Suprapubic skin (tissue), 4 donors: ENCODE data around the gene ADAMTS15. TPM values are rescaled to one million over a fixed set of nuclear protein-coding genes. Genes with fewer than 3 reads are reported as not detected.

Experiments used
- DNase-seq, 2 donors: peaks; one replicate each; pipeline ENCODE4 v3.0.0-alpha.2; 2019; ENCODE audit warnings: low spot score in 2 of 2
- H3K27ac ChIP-seq: fragments of 200-600 bp; sonication (generic); one replicate; pipeline ENCODE4 v1.5.1; 2019
- H3K27me3 ChIP-seq: fragments of 200-600 bp; sonication (generic); one replicate; pipeline ENCODE4 v1.5.1; 2019
- H3K36me3 ChIP-seq: fragments of 200-600 bp; sonication (generic); one replicate; pipeline ENCODE4 v1.5.1; 2019
- H3K4me1 ChIP-seq: fragments of 200-600 bp; sonication (generic); one replicate; pipeline ENCODE4 v1.5.1; 2019
- H3K4me3 ChIP-seq: fragments of 200-600 bp; sonication (generic); one replicate; pipeline ENCODE4 v1.5.1; 2019; ENCODE audit warnings: mild to moderate bottlenecking
- H3K9me3 ChIP-seq: fragments of 200-600 bp; sonication (generic); one replicate; pipeline ENCODE4 v1.5.1; 2019
- EP300 ChIP-seq: sonication (generic); formaldehyde crosslinking; IDR thresholded peaks from one replicate; pipeline ENCODE4 v1.6.1; 2017; ENCODE audit warnings: antibody characterized with exemption
- POLR2A ChIP-seq, 2 donors: fragments of 450-650 bp; IDR thresholded peaks; one replicate each; pipeline ENCODE4 v1.6.1; 2017; ENCODE audit warnings: antibody characterized with exemption in 2 of 2, mild to moderate bottlenecking in 2 of 2, moderate library complexity in 2 of 2
- POLR2AphosphoS5 ChIP-seq, 3 donors: sonication (generic); formaldehyde crosslinking; IDR thresholded peaks; one replicate each; pipeline ENCODE4 v1.6.1; 2017; ENCODE audit warnings: antibody characterized with exemption in 3 of 3
- WGBS: methylation state at CpG from one replicate; pipeline ENCODE4 v1.1.5; 2018; 5-methylcytosine and 5-hydroxymethylcytosine counted together
- total RNA-seq, 4 donors: library from RNA; depleted of rRNA; stranded (reverse); fragments of >200 nt; gene quantifications; one replicate each; pipeline ENCODE4 v1.1.0, GENCODE V29; 2016
- TF ChIP-seq, protein P1 (sequence below), 2 donors: fragments of 200-600 bp in 1 of 2; fragments of 450-650 bp in 1 of 2; sonication (generic) in 1 of 2; IDR thresholded peaks; one replicate each; pipeline ENCODE4 v1.5.1; 2016 to 2019; ENCODE audit warnings: antibody characterized with exemption in 2 of 2, mild to moderate bottlenecking in 1 of 2, moderate library complexity in 1 of 2

Gene ADAMTS15
- total RNA-seq, 4 donors from 2014 or later, result 3.8 to 7.2 (median 5.7) TPM

DNA sequence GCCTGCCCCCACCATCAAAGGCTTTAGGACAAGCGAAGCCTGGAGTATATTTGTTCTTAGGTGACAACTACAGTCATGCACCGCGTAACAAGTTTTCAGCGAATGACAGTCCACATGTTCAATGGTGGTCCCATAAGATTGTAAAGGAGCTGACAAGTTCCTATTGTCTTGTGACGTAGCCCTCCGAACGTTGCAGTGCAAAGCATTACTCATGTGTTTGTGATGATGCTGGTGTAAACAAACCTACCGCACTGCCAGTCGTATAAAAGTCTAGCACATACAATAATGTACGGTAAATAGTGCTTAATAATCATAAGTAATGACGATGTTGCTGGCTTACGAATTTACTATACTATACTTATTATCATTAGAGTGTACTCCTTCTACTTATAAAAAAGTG lies 41.3 kb downstream of the ADAMTS15 start:
- no peak overlapping the region for H3K4me3 ChIP-seq
- WGBS, result 94% methylated on average over 12 of the region's 12 CpGs
- H3K36me3 ChIP-seq, result no peaks in the 10 kb centered on the region
- H3K4me1 ChIP-seq, result no peaks in the 10 kb centered on the region
- TF ChIP-seq POLR2A (IDR thresholded peaks at IDR 0.05) (no peak), EP300 (no peak), POLR2AphosphoS5 (IDR thresholded peaks at IDR 0.05) (no peak)
- TF ChIP-seq, protein P1, sequence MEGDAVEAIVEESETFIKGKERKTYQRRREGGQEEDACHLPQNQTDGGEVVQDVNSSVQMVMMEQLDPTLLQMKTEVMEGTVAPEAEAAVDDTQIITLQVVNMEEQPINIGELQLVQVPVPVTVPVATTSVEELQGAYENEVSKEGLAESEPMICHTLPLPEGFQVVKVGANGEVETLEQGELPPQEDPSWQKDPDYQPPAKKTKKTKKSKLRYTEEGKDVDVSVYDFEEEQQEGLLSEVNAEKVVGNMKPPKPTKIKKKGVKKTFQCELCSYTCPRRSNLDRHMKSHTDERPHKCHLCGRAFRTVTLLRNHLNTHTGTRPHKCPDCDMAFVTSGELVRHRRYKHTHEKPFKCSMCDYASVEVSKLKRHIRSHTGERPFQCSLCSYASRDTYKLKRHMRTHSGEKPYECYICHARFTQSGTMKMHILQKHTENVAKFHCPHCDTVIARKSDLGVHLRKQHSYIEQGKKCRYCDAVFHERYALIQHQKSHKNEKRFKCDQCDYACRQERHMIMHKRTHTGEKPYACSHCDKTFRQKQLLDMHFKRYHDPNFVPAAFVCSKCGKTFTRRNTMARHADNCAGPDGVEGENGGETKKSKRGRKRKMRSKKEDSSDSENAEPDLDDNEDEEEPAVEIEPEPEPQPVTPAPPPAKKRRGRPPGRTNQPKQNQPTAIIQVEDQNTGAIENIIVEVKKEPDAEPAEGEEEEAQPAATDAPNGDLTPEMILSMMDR (IDR thresholded peaks at IDR 0.05), result no peak
- no peaks in the 10 kb centered on the region for H3K27me3 ChIP-seq
- H3K27ac ChIP-seq, result no peak overlapping the region
- H3K9me3 ChIP-seq, result no peaks in the 10 kb centered on the region
- no peak for DNase-seq

DNA sequence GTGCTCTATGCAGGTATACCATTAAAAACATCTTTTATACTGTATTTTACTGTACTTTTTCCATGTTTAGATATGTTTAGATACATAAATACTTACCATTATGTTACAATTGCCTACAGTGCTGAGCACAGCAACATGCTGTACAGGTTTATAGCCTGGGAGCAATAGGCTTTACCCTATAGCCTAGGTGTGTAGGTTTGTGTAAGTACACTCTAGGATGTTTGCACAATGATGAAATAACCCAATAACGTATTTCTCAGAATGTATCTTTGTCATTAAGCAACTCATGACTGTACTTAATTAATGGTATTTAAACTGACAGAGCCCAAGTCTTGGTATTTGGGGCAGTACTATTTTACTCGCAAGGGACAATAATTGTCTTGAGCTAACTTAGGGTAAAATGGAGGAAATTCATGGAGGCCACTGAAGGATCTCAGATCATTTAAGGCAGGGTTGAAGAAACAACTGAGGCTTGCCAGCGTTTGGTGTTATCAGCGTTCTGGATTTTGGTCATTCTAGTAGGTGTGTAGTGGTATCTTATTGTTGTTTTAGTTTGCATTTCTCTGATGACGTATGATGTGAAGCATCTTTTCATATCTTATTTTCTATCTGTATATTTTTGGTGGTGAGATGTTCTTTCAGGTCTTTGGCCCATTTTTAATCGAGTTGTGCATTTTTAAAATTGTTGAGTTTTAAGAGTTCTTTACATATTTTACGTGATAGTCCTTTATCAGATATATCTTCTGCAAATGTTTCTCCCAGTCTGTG lies 42.4 kb downstream of the ADAMTS15 start:
- H3K36me3 ChIP-seq, result no peaks in the 10 kb centered on the region
- 88% methylated on average over 7 of the region's 7 CpGs for WGBS
- TF ChIP-seq POLR2A (IDR thresholded peaks at IDR 0.05) (no peak), EP300 (no peak)
- H3K27ac ChIP-seq, result no peak overlapping the region
- no peak overlapping the region for H3K4me3 ChIP-seq
- H3K27me3 ChIP-seq, result no peaks in the 10 kb centered on the region
- no peak for DNase-seq
- H3K4me1 ChIP-seq, result no peaks in the 10 kb centered on the region
- no peaks in the 10 kb centered on the region for H3K9me3 ChIP-seq

DNA sequence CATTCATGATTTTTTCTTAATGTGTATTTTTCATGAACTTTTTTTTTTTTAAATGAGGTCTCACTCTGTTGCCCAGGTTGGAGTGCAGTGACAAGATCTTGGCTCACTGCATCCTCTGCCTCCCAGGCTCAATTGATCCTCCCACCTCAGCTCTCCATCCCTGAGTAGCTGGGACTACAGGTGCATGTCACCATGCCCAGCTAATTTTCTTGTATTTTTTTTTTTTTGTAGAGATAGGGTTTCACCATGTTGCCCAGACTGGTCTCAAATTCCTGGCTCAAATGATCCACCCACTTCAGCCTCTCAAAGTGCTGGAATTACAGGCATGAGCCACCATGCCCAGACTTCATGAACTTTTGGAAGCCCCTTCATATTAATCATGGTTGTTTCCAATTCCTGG lies 49.7 kb downstream of the ADAMTS15 start:
- no peaks in the 10 kb centered on the region for H3K36me3 ChIP-seq
- H3K4me3 ChIP-seq, result no peak overlapping the region
- DNase-seq, result no peak
- no peak overlapping the region for H3K27ac ChIP-seq
- H3K4me1 ChIP-seq, result no peaks in the 10 kb centered on the region
- no peaks in the 10 kb centered on the region for H3K27me3 ChIP-seq
- TF ChIP-seq EP300, result no peak
- TF ChIP-seq POLR2A (IDR thresholded peaks at IDR 0.05), result no peak
- TF ChIP-seq, protein P1 (IDR thresholded peaks at IDR 0.05), result no peak
- no peak for TF ChIP-seq POLR2AphosphoS5 (IDR thresholded peaks at IDR 0.05)
- H3K9me3 ChIP-seq, result no peaks in the 10 kb centered on the region

DNA sequence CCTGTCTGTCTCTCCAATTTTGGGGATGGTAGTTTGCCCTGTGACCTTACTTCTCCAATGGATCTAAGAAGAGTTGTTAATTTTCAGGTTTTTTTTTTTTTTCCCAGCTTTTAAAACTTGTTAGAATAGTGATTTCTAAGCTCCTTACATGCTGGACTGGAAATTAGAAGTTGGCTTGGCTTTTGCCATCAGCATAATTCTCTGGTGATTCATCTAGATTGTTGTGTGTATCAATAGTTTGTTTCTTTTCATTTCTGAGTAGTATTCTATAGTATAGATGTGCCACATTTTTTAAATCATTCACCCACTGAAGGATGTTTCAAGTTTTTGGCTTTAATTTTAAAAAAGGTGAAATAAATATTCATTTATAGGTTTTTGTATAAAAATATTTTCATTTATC lies 51.4 kb downstream of the ADAMTS15 start:
- TF ChIP-seq POLR2AphosphoS5 (IDR thresholded peaks at IDR 0.05), result no peak
- TF ChIP-seq, protein P1 (IDR thresholded peaks at IDR 0.05), result no peak
- no peak for TF ChIP-seq EP300
- TF ChIP-seq POLR2A (IDR thresholded peaks at IDR 0.05), result no peak
- Histone ChIP-seq H3K27ac (no peak overlapping the region), H3K4me3 (no peak overlapping the region)

DNA sequence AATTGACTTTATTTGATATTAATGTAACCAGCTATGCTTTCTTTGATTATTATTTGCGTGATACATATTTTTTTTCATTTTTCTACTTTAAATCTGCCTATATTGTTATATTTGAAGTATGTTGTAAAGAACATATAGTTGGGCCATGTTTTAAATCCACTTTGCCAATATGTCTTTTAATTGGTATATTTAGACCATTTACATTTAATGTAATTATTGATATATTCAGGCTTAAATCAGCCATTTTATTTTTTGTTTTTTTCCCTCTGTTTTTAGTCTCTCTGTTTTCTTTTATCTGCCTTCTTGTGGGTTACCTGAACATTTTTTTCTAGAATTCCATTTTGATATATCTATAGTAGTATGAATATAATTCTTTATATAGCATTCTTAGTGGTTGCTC lies 55.9 kb downstream of the ADAMTS15 start:
- no peaks in the 10 kb centered on the region for H3K27me3 ChIP-seq
- no peaks in the 10 kb centered on the region for H3K4me1 ChIP-seq
- DNase-seq, result no peak
- no peaks in the 10 kb centered on the region for H3K9me3 ChIP-seq
- H3K36me3 ChIP-seq, result no peaks in the 10 kb centered on the region
- TF ChIP-seq POLR2A (IDR thresholded peaks at IDR 0.05) (no peak), POLR2AphosphoS5 (IDR thresholded peaks at IDR 0.05) (no peak), EP300 (no peak)
- TF ChIP-seq, protein P1 (IDR thresholded peaks at IDR 0.05), result no peak
- no peak overlapping the region for H3K4me3 ChIP-seq
- H3K27ac ChIP-seq, result no peak overlapping the region
- 93% methylated on average over 1 of the region's 1 CpG for WGBS

More for the DNA sequence above, 51.4 kb downstream of the ADAMTS15 start:
- H3K4me1 ChIP-seq, result no peaks in the 10 kb centered on the region
- no peak for DNase-seq
- no peaks in the 10 kb centered on the region for H3K36me3 ChIP-seq
- no peaks in the 10 kb centered on the region for H3K9me3 ChIP-seq
- H3K27me3 ChIP-seq, result no peaks in the 10 kb centered on the region
